ENCODE measurements around the gene SAPCD2. TPM values are rescaled to one million over a fixed set of nuclear protein-coding genes. Genes with fewer than 3 reads are reported as not detected.

The SAPCD2 gene
- total RNA-seq, 2 experiments from 2014 or later = 13.5 to 13.7 TPM

- Mint-ChIP-seq H3K4me1 (ENCODE audit: low read depth) (peaks cover 5% of the 10 kb centered on the region), H3K27me3 (no peaks in the 10 kb centered on the region), H3K4me3 (no peak overlapping the region), H3K36me3 (ENCODE audit: low read depth) (peaks cover 18% of the 10 kb centered on the region), H3K27ac (no peak overlapping the region), H3K9me3 (no peaks in the 10 kb centered on the region)
- intact Hi-C loops (cut with micrococcal nuclease) = no loop called here
- CTCF ChIA-PET = interaction anchor here (1.3 kb wide), 1 partner anchor 9 kb away, joined by 3 read pairs; no protein-coding TSS in a partner anchor
- TF ChIP-seq, protein P1, sequence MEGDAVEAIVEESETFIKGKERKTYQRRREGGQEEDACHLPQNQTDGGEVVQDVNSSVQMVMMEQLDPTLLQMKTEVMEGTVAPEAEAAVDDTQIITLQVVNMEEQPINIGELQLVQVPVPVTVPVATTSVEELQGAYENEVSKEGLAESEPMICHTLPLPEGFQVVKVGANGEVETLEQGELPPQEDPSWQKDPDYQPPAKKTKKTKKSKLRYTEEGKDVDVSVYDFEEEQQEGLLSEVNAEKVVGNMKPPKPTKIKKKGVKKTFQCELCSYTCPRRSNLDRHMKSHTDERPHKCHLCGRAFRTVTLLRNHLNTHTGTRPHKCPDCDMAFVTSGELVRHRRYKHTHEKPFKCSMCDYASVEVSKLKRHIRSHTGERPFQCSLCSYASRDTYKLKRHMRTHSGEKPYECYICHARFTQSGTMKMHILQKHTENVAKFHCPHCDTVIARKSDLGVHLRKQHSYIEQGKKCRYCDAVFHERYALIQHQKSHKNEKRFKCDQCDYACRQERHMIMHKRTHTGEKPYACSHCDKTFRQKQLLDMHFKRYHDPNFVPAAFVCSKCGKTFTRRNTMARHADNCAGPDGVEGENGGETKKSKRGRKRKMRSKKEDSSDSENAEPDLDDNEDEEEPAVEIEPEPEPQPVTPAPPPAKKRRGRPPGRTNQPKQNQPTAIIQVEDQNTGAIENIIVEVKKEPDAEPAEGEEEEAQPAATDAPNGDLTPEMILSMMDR (IDR thresholded peaks at IDR 0.05) = no peak
- ATAC-seq = no peak
- POLR2A ChIA-PET = no interaction called here
- no peak for DNase-seq
Observed at GRCh38 chr9:137109250-137110146, 39.1 kb upstream of the SAPCD2 start.

DNA sequence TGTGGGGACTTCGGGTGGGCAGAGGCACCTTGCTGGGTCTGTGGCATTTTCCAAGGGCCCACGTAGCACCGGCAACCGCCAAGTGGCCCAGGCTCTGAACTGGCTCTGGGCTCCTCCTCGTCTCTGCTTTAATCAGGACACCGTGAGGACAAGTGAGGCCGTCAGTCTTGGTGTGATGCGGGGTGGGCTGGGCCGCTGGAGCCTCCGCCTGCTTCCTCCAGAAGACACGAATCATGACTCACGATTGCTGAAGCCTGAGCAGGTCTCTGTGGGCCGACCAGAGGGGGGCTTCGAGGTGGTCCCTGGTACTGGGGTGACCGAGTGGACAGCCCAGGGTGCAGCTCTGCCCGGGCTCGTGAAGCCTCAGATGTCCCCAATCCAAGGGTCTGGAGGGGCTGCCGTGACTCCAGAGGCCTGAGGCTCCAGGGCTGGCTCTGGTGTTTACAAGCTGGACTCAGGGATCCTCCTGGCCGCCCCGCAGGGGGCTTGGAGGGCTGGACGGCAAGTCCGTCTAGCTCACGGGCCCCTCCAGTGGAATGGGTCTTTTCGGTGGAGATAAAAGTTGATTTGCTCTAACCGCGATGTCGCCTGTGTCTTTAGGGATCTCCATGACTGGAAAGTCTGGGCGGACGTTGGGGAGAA is 38.4 kb upstream of the SAPCD2 start:
- Mint-ChIP-seq H3K4me1 (ENCODE audit: low read depth) (peaks cover 5% of the 10 kb centered on the region), H3K36me3 (ENCODE audit: low read depth) (peaks cover 18% of the 10 kb centered on the region), H3K27me3 (no peaks in the 10 kb centered on the region), H3K9me3 (no peaks in the 10 kb centered on the region), H3K27ac (no peak overlapping the region), H3K4me3 (no peak overlapping the region)
- CTCF ChIA-PET = interaction anchor here (1.1 to 1.3 kb wide), 2 partner anchors 10 to 73 kb away, joined by 3 read pairs; no protein-coding TSS in a partner anchor
- intact Hi-C loops (cut with micrococcal nuclease) = no loop called here
- DNase-seq (no peak), ATAC-seq (no peak)
- TF ChIP-seq, protein P1 (IDR thresholded peaks at IDR 0.05) = no peak
- POLR2A ChIA-PET = interaction anchor here (0.9 kb wide), 1 partner anchor 42 kb away, joined by 3 read pairs; no protein-coding TSS in a partner anchor

- Mint-ChIP-seq H3K9me3 (no peaks in the 10 kb centered on the region), H3K27me3 (no peaks in the 10 kb centered on the region), H3K27ac (no peak overlapping the region), H3K4me1 (ENCODE audit: low read depth) (peaks cover 2% of the 10 kb centered on the region), H3K4me3 (no peak overlapping the region), H3K36me3 (ENCODE audit: low read depth) (peaks cover 12% of the 10 kb centered on the region)
- TF ChIP-seq, protein P1 (IDR thresholded peaks at IDR 0.05) = no peak
- intact Hi-C loops (cut with micrococcal nuclease) = no loop called here
- no peak for ATAC-seq
- ChIA-PET POLR2A (interaction anchor here (0.9 kb wide), 1 partner anchor 42 kb away, joined by 3 read pairs; no protein-coding TSS in a partner anchor), CTCF (interaction anchor here (1.1 to 1.2 kb wide), 2 partner anchors 38 to 72 kb away, joined by 3 read pairs; partner anchors contain the start of gene SAPCD2)
- no peak for DNase-seq
Observed at GRCh38 chr9:137107982-137108381, 37.6 kb upstream of the SAPCD2 start.

GRCh38 chr9:137107312-137107921 is 37.1 kb upstream of the SAPCD2 start:
- ChIA-PET POLR2A (interaction anchor here (0.5 to 1.4 kb wide), 4 partner anchors 9 to 88 kb away, joined by 3 to 6 read pairs (median 3); no protein-coding TSS in a partner anchor), CTCF (interaction anchor here (1.1 to 1.2 kb wide), 2 partner anchors 38 to 72 kb away, joined by 3 read pairs; partner anchors contain the start of gene SAPCD2)
- H3K36me3 Mint-ChIP-seq (ENCODE audit: low read depth) = peaks cover 10% of the 10 kb centered on the region
- intact Hi-C loops (cut with micrococcal nuclease) = no loop called here
- H3K4me1 Mint-ChIP-seq (ENCODE audit: low read depth) = no peaks in the 10 kb centered on the region
- ATAC-seq (no peak), DNase-seq (no peak)
- no peak overlapping the region for H3K4me3 Mint-ChIP-seq
- TF ChIP-seq, protein P1 (IDR thresholded peaks at IDR 0.05) = no peak
- no peak overlapping the region for H3K27ac Mint-ChIP-seq
- H3K27me3 Mint-ChIP-seq = no peaks in the 10 kb centered on the region
- no peaks in the 10 kb centered on the region for H3K9me3 Mint-ChIP-seq
